GM12873 (cell line): Measurements from ENCODE around the gene CYP19A1.

ENCODE experiments used
- CTCF ChIP-seq: IDR thresholded peaks from 2 replicates; pipeline ENCODE4 v1.5.1; 2012; ENCODE audit warnings: low read depth, mild to moderate bottlenecking, moderate library complexity, low read length, control low read depth; ENCODE audit not compliant: insufficient read depth; ENCODE audit errors: missing control alignments

The CYP19A1 gene

DNA sequence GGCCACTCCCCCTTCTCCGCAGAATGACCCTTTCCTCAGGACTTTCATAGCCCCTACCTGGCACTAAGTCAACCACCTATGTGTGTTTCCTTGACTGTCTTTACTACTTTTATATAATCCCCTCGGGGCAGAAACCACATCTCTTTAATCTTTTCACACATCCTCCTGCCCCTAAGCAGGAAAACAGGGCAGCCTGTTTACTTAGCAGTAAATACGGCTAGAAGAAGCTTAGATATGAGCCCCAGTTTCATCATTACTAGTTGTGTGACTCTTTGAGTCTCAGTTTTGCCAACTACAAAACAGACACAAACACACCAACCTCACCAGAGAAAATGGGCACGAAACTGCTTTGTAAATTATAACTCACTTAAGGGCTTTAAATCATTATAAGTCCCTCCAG, 98.3 kb downstream of the CYP19A1 start:
- no peak for TF ChIP-seq CTCF

GRCh38 chr15:51237816-51238215, 100.6 kb downstream of the CYP19A1 start:
- TF ChIP-seq CTCF: no peak

GRCh38 chr15:51234176-51234927, 104.0 kb downstream of the CYP19A1 start:
- no peak for TF ChIP-seq CTCF

- no peak for TF ChIP-seq CTCF
These were observed 105.8 kb downstream of the CYP19A1 start for GRCh38 chr15:51232581-51232980.

DNA sequence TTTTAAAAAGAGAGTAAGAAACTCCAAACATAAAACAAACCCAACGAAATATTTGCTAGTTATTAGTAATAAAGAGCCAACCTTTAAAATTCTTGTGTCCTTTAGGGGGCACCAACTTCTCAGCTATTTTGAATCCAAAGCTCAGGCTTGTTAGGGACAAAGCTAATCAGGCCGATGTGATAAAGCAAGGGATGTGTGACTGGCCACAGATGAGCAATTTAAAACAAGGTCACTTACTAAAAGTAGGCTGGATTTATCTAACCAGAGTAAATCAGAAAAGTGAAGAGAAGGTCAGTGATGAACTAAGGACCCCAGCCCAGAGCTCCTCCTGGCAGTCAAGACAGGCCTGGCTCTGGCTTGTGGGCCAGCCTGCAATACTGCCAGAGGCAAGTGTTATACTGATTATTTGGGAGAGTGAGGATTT, 108.5 kb downstream of the CYP19A1 start:
- TF ChIP-seq CTCF: peak; percentile 14

GRCh38 chr15:51227940-51228732, 110.3 kb downstream of the CYP19A1 start:
- TF ChIP-seq CTCF: no peak

- no peak for TF ChIP-seq CTCF
These were observed 111.7 kb downstream of the CYP19A1 start for GRCh38 chr15:51226576-51227210.
